ENCODE measurements around the gene CDKAL1.

The CDKAL1 gene

GRCh38 chr6:21281366-21281765, 747.1 kb downstream of the CDKAL1 start:
- no peak for DNase-seq
